GM13976 (cell line): Measurements from ENCODE around the gene AFG1L.

Experiments used
- DNase-seq: peaks from one replicate; pipeline ENCODE4 v3.0.0; 2012; ENCODE audit warnings: low spot score
- in situ Hi-C: fragments of 300-500 bp; cut with MboI; formaldehyde crosslinking; loops from one replicate; pipeline ENCODE4 v1.12.0; 2022; ENCODE audit warnings: low sequenced_read_pairs, mixed read lengths, inconsistent platforms; ENCODE audit not compliant: unreplicated experiment
- TF ChIP-seq, protein P1 (sequence below): IDR thresholded peaks from 2 replicates; pipeline ENCODE4 v1.5.1; 2012; ENCODE audit warnings: borderline replicate concordance, mild to moderate bottlenecking; ENCODE audit not compliant: insufficient read depth; ENCODE audit errors: extremely low read depth, missing control alignments, control extremely low read depth

The AFG1L gene

DNA sequence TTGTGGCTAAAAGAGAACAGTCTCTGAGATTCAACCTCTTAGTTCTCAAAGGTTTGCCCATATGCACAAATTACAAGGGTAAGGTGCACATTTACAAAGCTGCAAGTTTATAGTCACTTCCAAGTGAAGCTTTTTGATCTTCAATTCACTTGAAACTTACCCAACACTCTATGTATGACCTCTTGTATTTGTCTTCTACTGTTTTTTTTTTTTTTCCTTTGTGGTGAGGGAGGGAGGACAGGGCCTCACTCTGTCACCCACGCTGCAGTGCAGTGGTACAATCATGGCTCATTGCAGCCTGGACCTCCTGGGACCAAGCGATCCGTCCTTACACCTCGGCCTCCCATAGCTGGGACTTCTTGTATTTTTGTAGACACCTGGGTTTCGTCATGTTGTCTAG is 261.4 kb downstream of the AFG1L start:
- TF ChIP-seq, protein P1, sequence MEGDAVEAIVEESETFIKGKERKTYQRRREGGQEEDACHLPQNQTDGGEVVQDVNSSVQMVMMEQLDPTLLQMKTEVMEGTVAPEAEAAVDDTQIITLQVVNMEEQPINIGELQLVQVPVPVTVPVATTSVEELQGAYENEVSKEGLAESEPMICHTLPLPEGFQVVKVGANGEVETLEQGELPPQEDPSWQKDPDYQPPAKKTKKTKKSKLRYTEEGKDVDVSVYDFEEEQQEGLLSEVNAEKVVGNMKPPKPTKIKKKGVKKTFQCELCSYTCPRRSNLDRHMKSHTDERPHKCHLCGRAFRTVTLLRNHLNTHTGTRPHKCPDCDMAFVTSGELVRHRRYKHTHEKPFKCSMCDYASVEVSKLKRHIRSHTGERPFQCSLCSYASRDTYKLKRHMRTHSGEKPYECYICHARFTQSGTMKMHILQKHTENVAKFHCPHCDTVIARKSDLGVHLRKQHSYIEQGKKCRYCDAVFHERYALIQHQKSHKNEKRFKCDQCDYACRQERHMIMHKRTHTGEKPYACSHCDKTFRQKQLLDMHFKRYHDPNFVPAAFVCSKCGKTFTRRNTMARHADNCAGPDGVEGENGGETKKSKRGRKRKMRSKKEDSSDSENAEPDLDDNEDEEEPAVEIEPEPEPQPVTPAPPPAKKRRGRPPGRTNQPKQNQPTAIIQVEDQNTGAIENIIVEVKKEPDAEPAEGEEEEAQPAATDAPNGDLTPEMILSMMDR: no peak
- in situ Hi-C loops: no loop called here
- DNase-seq: no peak

DNA sequence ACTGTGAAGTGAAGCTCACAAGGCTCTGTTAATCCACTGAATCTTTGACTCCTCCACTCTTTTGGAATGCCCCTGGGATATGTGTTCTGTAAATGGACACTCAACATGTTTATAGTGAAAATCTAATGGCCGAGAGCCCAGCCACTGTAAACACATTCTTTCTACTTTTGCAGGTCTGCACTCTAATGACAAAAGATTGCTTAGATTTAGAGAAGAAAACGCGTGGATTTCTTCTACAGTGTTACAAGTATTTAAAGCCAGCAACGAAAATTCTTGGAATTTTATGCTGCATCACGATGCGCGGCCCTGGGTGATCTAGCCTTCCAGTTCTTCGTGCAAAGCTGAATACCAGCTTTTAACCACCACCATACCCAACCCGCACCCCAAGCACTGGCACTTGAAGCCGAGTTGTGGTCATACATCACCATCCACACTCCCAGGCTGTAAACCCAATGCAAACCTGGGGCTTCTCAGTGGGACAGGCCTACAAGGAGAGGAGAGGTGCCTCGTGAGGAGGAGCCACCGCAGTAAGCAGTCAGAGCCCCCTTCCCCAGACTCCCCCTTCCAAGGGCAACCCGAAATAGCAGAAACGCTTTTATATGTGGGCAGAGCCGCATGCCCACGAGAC is 262.1 kb downstream of the AFG1L start:
- in situ Hi-C loops: no loop called here
- DNase-seq: no peak

DNA sequence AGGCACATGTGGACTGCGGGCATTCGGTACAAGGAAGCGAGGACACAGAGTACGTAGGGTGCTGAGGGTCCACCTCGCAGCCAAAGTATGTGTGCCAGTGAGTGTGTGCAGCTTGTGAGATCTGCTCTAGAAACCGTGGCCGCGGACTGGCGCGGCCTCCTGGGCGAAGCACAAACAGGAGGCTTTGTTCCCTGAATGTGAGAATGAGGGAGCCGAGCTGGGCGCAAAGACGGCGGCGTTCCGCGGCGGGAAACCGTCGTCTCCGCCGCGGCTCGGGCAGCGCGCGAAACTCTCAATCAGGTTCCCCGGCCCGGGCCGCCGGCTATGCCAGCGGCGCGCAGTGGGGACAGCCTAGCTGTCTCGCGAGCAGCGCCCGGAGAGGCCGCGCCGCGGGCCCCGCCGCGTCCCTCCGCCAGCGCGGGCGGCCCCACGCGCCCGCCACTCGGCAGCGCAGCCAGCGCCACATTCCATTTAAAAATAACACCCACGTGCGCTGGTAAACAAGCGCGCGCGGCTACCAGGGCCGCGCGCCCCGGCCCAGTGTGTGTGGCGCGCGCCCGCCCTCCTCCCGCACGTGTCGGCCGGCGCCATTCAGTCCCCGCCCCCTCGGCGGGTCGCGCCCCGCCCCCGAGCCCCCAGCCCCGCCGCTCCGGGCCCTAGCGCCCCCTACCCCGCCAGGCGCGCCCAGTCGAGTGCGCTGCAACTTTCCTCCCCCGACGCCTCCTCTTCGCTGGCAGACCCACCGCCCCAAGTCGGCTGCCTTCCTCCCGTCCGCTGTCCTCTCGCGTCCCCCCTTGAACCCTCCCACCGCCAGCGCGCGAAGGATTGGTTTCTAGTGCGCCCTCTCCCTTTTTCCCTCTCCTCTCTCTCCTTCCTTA is 262.9 kb downstream of the AFG1L start:
- DNase-seq: peak; percentile 67
- in situ Hi-C loops: no loop called here
- TF ChIP-seq, protein P1: no peak

More for the DNA sequence above, 262.1 kb downstream of the AFG1L start:
- TF ChIP-seq, protein P1: no peak

DNA sequence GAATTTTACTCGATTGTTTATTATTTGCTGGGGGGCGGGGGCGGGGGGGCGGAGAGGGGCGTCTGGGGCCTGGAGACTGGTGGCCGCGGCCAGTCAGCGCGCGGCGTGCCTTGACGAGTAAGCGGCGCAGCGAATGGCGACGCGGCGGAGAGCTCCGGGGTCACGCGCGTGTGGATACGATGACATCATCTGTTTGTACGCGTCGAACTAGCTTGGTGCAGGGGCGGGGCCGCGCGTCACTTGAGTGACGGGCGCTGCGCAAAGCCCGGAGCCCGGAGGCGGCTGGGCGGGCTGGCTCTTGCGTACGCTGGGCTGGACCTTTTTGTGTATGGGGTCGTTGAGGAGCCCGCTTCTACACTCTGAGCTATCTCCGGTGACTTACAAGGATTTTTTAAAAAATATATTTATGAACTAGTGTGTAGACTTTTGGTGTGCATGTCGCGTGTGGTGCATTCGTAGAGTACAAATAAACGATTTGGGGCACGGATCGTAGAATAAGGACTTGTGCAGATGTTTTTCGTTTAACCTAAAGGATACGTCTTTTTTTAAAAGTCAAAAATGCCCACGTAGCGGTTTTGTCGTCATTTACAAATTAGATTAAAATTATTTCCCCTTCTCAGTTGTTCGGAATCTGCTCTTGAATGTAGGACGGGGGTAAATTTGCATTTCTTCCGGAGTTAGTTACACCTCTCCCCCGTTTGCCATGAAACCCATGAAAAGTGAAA is 263.7 kb downstream of the AFG1L start:
- TF ChIP-seq, protein P1: no peak
- in situ Hi-C loops: no loop called here
- DNase-seq: peak; percentile 90

DNA sequence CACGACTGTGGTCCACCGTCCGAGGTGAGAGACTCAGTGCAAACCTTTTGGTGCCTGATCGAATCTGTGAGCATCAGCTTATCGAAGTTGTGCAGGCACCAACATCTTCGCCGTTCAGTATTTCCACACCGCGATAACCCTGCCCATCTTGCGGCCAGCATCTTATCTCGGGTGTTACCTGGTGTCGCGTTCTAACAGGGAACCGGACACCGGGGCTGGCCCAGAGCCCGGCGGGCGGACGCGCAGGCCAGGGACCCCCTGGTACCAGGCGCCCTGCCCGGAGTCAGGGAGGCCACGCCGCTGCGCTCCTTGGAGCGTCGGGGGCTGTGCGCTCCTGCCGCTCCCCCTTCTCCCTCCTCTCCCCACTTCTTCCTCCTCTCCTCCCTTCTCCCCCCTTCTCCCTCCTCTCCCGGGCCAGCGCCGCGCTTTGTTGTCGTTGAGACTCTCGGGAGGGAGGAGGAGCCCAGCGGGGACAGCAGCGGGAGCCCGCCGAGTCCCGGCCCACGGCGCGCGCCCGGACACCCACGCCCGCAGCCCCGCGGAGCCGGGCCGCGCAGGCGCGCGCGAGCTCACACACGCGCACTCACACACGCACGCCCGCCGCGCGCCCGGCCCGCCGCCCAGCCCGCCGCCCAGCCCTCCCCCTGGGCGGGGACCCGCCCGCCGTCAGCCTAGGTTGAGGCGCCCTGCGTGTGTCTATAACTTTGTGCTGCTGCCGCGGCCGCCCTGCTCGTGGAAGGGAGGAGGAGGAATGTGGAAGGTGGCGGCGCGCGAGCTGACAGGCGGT is 264.4 kb downstream of the AFG1L start:
- DNase-seq: peak; percentile 80
- TF ChIP-seq, protein P1: no peak
- in situ Hi-C loops: no loop called here
